ENCODE data around the gene POLR1C. TPM values are rescaled to one million over a fixed set of nuclear protein-coding genes. Genes with fewer than 3 reads are reported as not detected.
"Not testable (repeated sequence)": the region's sequence is repeated elsewhere in the genome, so short reads cannot be mapped to it uniquely, and the experiment has no call there.

The POLR1C gene
- polyA plus RNA-seq, 3 donors = 4.5 to 18.3 (median 6.1) TPM

DNA sequence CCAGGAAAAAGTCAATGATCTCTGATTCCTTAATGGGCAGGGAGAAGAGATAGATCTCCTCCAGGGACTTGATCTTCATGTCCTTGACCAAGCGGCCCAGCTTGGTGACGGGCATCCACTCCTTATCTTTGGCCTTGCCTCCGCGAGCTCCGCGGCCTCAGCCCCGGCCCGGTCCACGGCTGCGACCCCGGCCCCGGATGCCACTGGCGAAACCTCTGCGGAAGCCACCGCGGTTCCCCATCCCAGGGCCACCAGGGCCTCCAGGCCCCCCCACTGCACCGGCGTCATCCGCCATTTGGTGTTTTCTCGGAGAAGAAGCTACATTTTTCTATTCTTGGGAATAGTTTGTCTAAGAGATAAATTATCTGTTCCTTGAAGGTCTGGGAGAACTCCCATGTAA, 22.5 kb downstream of the POLR1C start:
- peaks cover 43 to 65% of the 10 kb centered on the region in 2 donors for H3K36me3 ChIP-seq (replicated peaks in 1 of 2; ENCODE audit: control insufficient read depth in 1 of 2, insufficient read depth in 2 of 2, low read length in 2 of 2)
- H3K27ac Mint-ChIP-seq; H3K27me3 Mint-ChIP-seq (ENCODE audit: low read depth in 3 of 3); DNase-seq; H3K4me2 ChIP-seq (replicated peaks; ENCODE audit: extremely low read depth, low read length, poor library complexity, severe bottlenecking); H3K4me3 Mint-ChIP-seq; H3K4me1 ChIP-seq (ENCODE audit: control insufficient read depth in 1 of 2, insufficient read depth in 2 of 2, low read length in 2 of 2); intact Hi-C loops (cut with micrococcal nuclease); H3K4me3 ChIP-seq (replicated peaks in 1 of 3; ENCODE audit: low read depth in 2 of 3, low read length in 3 of 3); H3K27ac ChIP-seq (ENCODE audit: low read depth in 1 of 2, low read length in 2 of 2); H2AFZ ChIP-seq (ENCODE audit: insufficient read depth, low read depth, low read length, poor library complexity, severe bottlenecking); H3K9ac ChIP-seq (ENCODE audit: insufficient read depth, low read length, poor library complexity, severe bottlenecking); H3K9me3 ChIP-seq (replicated peaks in 1 of 2; ENCODE audit: control insufficient read depth in 1 of 2, insufficient read depth in 1 of 2, low read length in 2 of 2); H3K9me3 Mint-ChIP-seq; H4K20me1 ChIP-seq (ENCODE audit: insufficient read depth, low read length); H3K4me1 Mint-ChIP-seq; H3K27me3 ChIP-seq (ENCODE audit: control insufficient read depth in 2 of 2, insufficient read depth in 2 of 2, low read length in 2 of 2); H3K79me2 ChIP-seq (ENCODE audit: insufficient read depth, low read length): not testable (repeated sequence)
- WGBS (ENCODE audit: insufficient coverage) = 99% methylated on average over 16 of the region's 20 CpGs
- peaks cover 44 to 76% of the 10 kb centered on the region in 2 donors for H3K36me3 Mint-ChIP-seq

DNA sequence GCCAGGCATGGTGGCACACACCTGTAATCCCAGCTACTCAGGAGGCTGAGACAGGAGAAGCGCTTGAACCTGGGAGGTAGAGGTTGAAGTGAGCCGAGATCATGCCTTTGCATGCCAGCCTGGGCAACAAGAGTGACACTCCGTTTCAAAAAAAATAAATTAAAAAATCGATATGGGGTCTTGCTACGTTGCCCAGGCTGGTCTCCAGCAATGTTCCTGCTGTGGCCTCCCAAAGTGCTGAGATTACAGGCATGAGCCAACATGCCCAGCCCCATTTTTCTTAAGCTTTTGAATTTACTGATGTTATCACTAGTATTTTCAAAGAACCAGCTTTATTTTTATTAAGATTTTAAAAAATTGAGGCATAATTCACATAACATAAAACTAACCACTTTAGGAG, 23.6 kb downstream of the POLR1C start:
- Histone ChIP-seq H3K27ac (ENCODE audit: low read depth in 1 of 2, low read length in 2 of 2) (no peak overlapping the region), H3K79me2 (ENCODE audit: insufficient read depth, low read length) (no peaks in the 10 kb centered on the region), H3K9ac (ENCODE audit: insufficient read depth, low read length, poor library complexity, severe bottlenecking) (no peak overlapping the region), H2AFZ (ENCODE audit: insufficient read depth, low read depth, low read length, poor library complexity, severe bottlenecking) (no peak overlapping the region), H3K4me1 (ENCODE audit: control insufficient read depth in 1 of 2, insufficient read depth in 2 of 2, low read length in 2 of 2) (no peaks in the 10 kb centered on the region), H3K36me3 (replicated peaks in 1 of 2; ENCODE audit: control insufficient read depth in 1 of 2, insufficient read depth in 2 of 2, low read length in 2 of 2) (peaks cover 54 to 75% of the 10 kb centered on the region in 2 donors), H3K9me3 (replicated peaks in 1 of 2; ENCODE audit: control insufficient read depth in 1 of 2, insufficient read depth in 1 of 2, low read length in 2 of 2) (no peaks in the 10 kb centered on the region), H3K4me2 (replicated peaks; ENCODE audit: extremely low read depth, low read length, poor library complexity, severe bottlenecking) (no peak overlapping the region), H3K4me3 (replicated peaks in 1 of 3; ENCODE audit: low read depth in 2 of 3, low read length in 3 of 3) (no peak overlapping the region), H4K20me1 (ENCODE audit: insufficient read depth, low read length) (no peaks in the 10 kb centered on the region), H3K27me3 (ENCODE audit: control insufficient read depth in 2 of 2, insufficient read depth in 2 of 2, low read length in 2 of 2) (no peaks in the 10 kb centered on the region)
- no peak for DNase-seq
- no peaks in the 10 kb centered on the region for H3K4me1 Mint-ChIP-seq
- TF ChIP-seq, protein P1, sequence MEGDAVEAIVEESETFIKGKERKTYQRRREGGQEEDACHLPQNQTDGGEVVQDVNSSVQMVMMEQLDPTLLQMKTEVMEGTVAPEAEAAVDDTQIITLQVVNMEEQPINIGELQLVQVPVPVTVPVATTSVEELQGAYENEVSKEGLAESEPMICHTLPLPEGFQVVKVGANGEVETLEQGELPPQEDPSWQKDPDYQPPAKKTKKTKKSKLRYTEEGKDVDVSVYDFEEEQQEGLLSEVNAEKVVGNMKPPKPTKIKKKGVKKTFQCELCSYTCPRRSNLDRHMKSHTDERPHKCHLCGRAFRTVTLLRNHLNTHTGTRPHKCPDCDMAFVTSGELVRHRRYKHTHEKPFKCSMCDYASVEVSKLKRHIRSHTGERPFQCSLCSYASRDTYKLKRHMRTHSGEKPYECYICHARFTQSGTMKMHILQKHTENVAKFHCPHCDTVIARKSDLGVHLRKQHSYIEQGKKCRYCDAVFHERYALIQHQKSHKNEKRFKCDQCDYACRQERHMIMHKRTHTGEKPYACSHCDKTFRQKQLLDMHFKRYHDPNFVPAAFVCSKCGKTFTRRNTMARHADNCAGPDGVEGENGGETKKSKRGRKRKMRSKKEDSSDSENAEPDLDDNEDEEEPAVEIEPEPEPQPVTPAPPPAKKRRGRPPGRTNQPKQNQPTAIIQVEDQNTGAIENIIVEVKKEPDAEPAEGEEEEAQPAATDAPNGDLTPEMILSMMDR (IDR thresholded peaks at IDR 0.05) = no peak
- no peak overlapping the region for H3K27ac Mint-ChIP-seq
- intact Hi-C loops (cut with micrococcal nuclease) = no loop called here
- WGBS (ENCODE audit: insufficient coverage) = 100% methylated on average over 3 of the region's 5 CpGs
- peaks cover 46 to 76% of the 10 kb centered on the region in 2 donors for H3K36me3 Mint-ChIP-seq
- H3K27me3 Mint-ChIP-seq (ENCODE audit: low read depth in 3 of 3) = no peaks in the 10 kb centered on the region
- H3K9me3 Mint-ChIP-seq = no peaks in the 10 kb centered on the region
- no peak overlapping the region for H3K4me3 Mint-ChIP-seq
